ENCODE data around the gene MON1B. TPM values are rescaled to one million over a fixed set of nuclear protein-coding genes. Genes with fewer than 3 reads are reported as not detected.

The MON1B gene
- total RNA-seq, 1 donor from 2014 or later, result 43.9 TPM

GRCh38 chr16:77195411-77195810 lies 4.4 kb downstream of the MON1B start:
- no peak for DNase-seq (ENCODE audit: low spot score)

DNA sequence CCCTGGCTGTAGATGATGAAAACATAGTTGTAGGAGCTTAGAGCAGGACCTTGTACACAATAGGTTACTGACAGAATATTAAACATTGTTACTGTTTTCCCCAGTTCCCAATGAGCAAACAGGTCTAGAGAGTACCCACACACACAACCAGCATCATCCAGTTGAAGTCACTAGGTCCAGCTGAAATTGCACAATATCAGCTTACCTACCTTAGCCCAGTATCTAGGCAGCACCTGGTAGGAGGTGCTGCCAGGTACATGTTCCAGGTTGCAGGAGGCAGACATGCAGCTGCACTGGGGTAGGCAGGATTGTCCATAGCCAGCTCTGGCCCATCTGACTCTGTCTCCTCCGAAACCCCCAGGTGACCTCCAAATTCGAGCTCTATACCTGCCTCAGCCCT lies 6.8 kb downstream of the MON1B start:
- no peak for DNase-seq (ENCODE audit: low spot score)

GRCh38 chr16:77199211-77199610 lies 8.2 kb downstream of the MON1B start, which contains the start of gene SYCE1L:
TSS of gene SYCE1L (plus strand) at chr16:77199408. CDS start at chr16:77199452, 44 bp downstream.
- DNase-seq (ENCODE audit: low spot score), result no peak

- DNase-seq (ENCODE audit: low spot score), result no peak
Measured at GRCh38 chr16:77206533-77206932, 15.5 kb downstream of the MON1B start.

- DNase-seq (ENCODE audit: low spot score), result no peak
Measured at GRCh38 chr16:77207030-77207429, 16.0 kb downstream of the MON1B start.

DNA sequence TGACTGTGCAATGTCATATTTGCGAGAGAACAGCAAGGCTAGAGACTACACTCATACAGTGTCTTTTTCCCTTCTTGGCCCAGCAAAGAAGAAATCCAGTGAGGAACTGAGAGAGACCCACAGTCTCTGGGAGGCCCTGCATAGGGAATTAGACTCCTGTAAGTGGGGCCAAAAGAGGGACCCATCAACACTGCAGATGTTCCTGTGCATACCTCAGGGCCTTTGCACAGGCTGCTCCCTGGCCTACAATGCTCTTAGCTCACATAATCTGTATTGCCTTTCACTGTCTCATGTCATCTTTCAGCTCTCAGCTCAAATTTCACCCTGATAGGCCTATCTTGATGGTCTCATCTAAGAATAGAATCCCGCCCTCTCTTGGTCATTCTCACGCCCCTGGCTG lies 17.4 kb downstream of the MON1B start:
- DNase-seq (ENCODE audit: low spot score), result no peak

DNA sequence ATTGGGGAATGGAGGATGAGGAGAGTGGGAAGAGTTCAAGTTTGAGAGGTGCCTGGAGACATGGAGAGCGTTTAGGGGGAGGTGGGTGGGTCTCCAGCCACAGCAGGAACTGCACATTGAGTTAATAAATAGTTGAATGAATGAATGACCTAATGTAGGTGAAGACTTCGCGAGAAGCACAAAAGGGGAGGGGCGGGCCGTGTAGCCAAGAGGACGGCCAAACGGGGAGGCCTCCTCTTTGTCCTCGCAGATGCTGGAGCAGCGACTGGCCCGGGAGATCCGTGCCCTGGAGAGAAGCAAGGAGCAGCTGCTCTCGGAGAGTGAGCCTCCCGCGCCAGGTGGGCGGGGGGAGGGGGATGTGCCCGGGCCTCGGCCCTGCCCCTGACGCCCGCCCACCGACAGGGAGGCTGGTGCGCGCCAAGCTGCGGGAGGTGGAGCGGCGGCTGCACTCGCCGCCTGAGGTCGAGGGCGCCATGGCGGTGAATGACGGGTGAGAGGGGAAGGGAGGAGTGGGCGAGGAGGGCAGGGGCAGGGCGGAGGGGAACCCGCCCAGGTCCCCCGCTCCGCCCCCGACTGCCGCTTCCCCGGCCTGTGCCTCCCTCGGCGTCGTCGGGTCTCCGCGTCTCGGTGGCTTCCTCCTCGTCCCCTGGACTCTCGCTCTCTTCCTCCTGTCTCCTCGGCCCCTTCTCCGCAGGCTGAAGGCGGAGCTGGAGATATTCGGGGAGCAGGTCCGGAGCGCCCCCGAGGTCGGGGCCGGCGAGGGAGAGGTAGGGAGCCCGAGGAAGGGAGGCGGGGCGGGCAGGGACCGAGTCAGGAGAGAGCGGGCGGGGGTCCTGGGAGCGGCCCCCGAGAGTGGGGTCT lies 21.1 kb downstream of the MON1B start:
- no peak for DNase-seq (ENCODE audit: low spot score)

DNA sequence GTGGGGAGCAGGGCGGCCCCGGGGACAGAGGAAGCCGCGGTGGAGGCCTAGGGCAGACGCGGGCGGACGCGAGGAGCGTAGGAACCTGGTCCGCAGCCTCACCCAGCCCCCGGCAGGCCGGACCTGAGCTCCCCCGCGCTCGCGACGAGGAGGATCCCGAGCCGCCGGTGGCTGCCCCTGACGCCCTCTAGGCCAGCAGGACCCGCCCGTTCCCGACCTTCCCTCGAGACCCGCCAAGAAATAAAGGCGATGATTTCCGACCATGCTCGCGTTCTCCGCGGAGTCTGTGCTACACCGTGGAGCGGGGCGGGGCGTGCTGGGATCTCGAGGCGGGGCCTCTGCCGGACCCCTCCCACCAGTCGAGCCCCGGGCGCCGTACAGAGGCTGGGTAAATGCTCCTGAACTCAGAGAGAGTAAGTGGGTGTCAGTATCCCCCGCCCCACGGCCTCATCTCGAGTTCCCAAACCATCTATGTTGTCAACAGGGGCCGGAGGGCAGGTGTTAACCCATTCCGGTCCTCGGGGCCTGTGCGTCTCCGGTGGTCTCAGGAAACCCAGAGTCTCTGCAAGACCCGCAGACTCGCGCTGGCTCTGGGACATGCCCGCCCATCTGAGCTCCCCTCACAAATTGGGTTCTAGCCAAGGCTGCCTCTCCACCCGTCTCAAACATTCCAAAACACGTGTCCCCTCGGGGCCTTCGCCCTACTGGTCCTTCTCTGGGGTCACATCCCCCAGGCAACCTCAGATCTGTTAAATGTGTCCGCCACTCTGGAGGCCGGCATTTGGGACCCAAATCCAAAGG lies 22.0 kb downstream of the MON1B start:
- DNase-seq (ENCODE audit: low spot score), result no peak

GRCh38 chr16:77213542-77214106 lies 22.6 kb downstream of the MON1B start:
- no peak for DNase-seq (ENCODE audit: low spot score)

DNA sequence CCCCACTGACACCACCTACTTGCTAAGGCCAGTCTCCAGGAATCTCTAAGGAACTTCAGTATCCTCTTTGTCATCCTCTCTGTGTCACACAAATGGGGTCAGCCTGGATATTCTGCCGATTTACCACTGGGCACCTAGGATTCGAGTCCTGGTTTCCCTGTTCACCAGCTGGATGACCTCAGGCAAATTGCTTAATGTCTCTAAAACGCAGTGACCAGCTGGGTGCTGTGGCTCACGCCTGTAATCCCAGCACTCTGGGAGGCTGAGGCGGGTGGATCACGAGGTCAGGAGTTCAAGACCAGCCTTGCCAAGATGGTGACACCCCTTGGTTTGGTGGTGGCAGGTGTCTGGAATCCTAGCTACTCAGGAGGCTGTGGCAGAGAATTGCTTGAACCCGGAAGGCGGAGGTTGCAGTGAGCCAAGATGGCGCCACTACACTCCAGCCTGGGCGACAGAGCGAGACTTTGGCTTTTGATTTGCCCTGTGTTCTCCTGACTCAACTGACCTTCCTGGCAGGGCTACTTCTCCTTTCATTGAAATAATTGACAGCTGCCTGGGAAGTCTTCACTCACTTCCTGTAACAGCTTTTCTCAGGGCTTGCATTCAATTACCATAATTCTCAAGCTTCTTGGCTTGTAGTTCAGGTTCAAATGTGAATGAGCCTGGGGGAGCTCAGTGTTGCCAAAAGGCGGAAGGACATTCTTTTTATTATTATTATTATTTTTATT lies 23.6 kb downstream of the MON1B start:
- DNase-seq (ENCODE audit: low spot score), result no peak

GRCh38 chr16:77219437-77219836 lies 28.4 kb downstream of the MON1B start:
- DNase-seq (ENCODE audit: low spot score), result no peak

DNA sequence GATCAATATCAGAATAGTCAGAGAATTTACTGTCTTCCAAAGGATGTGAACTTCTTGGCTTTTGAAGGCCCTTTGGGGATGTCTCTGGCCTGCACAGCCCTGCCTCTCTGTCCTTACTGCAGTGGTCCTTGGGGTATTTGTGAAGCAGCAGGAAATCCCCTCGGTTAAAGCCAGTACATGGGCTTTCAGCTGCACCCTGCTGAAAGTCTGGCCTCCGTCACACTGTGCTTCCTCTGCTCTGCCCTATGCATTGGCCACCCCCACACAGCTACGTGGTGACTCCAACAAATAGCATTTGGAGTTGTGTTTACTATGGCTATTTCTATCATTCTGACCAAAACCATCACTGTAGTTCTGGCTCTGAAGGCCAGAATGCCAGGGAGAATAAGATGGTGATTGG lies 29.4 kb downstream of the MON1B start:
- DNase-seq (ENCODE audit: low spot score), result no peak

DNA sequence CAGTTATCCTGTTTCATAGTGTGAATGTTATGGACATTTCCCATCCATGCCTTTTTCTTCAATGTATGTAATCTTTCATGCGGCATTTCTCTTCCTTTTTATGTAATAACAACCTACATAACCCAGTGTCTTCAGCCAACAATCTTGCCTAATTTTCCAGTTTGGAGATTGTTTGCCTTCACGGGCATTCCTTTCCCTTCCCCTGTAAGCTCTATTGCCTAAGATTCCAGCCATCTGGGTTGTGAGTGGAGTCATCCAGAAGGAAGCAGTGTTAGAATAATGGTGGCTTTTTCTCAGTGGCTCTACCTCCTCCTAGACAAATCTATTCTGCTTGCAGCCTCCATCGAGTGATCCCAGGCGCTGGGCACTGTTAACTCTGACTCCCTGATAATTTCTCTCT lies 30.5 kb downstream of the MON1B start:
- DNase-seq (ENCODE audit: low spot score), result no peak

DNA sequence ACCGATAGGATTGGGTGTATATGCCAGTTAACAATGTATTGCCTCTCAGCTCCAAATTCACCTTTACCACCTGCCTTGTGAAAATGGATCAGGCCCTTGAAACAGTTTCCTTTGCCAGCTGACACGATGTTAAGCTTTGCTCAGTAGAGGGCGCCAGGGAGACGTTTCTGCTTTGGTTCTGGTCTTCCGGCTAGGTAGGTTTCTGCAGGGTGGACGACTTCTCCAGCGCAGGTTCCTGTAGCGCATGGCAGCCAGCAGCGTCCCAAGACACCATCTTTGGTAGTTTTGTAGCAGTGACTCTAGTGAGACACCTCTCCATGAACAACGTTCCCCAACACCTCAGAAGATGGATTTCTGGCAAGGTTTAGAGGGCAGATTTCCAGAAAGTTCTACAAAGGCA lies 32.2 kb downstream of the MON1B start:
- no peak for DNase-seq (ENCODE audit: low spot score)

- DNase-seq (ENCODE audit: low spot score), result no peak
Measured at GRCh38 chr16:77225182-77225581, 34.2 kb downstream of the MON1B start.

- DNase-seq (ENCODE audit: low spot score), result no peak
Measured at GRCh38 chr16:77227745-77228144, 36.8 kb downstream of the MON1B start.

DNA sequence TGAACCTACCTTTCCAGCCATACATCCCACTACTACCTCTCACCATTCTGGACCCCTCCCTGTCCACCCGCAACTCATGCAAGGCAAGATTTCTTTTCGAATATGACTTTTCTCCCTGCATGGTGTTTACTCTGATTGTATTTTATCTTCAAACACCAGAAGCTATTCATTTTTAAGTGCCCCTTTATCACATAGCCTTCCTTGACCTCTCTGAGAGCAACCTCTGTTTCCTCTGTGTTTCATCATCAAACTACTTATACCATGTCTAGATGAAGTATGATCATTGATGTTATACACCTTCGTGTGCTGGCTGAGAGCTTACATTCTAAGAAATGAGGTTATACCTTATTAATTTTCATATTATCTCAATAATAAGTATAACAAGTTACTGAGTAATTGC lies 40.1 kb downstream of the MON1B start:
- no peak for DNase-seq (ENCODE audit: low spot score)

GRCh38 chr16:77233799-77234519 lies 43.0 kb downstream of the MON1B start:
- DNase-seq (ENCODE audit: low spot score), result no peak

DNA sequence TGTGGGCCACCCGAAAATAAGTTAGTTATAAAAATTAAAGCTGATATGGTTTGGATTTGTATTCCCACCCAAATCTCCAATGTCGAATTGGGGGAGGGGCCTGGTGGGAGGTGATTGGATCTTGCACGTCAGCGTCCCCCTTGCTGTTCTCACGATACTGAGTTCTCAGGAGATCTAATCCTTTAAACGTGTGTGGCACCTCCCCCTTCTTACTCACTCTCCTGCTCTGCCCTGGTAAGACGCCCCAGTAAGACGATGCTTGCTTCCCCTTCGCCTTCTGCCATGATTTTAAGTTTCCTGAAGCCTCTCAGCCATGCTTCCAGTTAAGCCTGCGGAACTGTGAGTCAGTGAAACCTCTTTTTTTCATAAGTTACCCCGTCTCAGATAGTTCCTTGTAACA lies 43.6 kb downstream of the MON1B start:
- no peak for DNase-seq (ENCODE audit: low spot score)

GRCh38 chr16:77236063-77236511 lies 45.1 kb downstream of the MON1B start:
- DNase-seq (ENCODE audit: low spot score), result peak; percentile 94

DNA sequence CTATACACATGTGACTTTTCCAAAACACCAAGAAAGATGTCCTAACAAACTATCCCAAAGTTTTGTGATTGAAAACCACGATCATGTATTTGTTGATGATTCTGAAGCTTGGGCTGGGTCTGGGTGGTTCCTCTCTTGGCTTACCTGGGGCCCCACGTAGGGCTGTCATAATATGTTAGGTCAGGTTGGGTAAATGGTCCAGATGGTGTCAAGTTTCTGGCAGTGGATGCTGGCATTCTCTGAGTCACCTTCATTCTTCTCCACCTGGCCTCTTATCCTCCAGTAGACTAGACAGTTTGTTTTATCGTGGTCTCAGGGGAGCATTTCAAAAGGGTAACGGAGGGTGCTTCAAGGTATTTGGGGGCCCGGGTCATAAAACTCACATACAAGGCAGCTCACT lies 47.6 kb downstream of the MON1B start:
- DNase-seq (ENCODE audit: low spot score), result no peak
